Lower leg skin (tissue), 3 donors: ENCODE data around the gene ADAM10.

ENCODE experiments used
- CTCF ChIP-seq, 3 donors: fragments of 450-650 bp; IDR thresholded peaks; one replicate each; pipeline ENCODE4 v1.5.1; 2016; ENCODE audit warnings: antibody characterized with exemption in 3 of 3, mild to moderate bottlenecking in 3 of 3, moderate library complexity in 2 of 3
- POLR2A ChIP-seq, 2 donors: fragments of 450-650 bp; IDR thresholded peaks; one replicate each; pipeline ENCODE4 v1.6.1; 2016 to 2017; ENCODE audit warnings: antibody characterized with exemption in 2 of 2, mild to moderate bottlenecking in 1 of 2, moderate library complexity in 1 of 2

GRCh38 chr15:58764468-58764867, 15.0 kb upstream of the ADAM10 start:
- no peak for TF ChIP-seq CTCF (IDR thresholded peaks at IDR 0.05)
- no peak for TF ChIP-seq POLR2A (IDR thresholded peaks at IDR 0.05)
